ENCODE results near the gene PHC3.

DNA sequence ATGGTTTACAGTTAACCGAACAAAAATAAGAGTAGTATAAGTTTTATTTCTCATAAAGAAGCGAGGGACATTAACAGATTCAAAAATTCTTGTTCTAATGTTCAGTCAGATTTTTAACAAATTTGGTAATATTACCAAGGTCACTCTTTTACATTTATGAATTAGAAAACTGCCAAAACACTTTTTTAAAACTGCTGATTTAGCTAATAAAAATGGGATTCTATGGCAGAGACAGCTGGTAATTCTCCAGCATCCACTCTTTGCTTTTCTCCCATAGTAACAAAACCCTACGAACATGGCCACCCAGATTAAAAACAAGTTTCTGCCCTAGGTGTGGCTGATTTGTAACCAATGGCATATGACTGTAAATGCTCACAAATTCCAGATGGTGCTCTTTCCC lies 72.6 kb downstream of the PHC3 start:
- TF ChIP-seq POLR2AphosphoS5 (IDR thresholded peaks at IDR 0.05) = no peak
- TF ChIP-seq POLR2A (IDR thresholded peaks at IDR 0.05) = no peak
- TF ChIP-seq, protein P1, sequence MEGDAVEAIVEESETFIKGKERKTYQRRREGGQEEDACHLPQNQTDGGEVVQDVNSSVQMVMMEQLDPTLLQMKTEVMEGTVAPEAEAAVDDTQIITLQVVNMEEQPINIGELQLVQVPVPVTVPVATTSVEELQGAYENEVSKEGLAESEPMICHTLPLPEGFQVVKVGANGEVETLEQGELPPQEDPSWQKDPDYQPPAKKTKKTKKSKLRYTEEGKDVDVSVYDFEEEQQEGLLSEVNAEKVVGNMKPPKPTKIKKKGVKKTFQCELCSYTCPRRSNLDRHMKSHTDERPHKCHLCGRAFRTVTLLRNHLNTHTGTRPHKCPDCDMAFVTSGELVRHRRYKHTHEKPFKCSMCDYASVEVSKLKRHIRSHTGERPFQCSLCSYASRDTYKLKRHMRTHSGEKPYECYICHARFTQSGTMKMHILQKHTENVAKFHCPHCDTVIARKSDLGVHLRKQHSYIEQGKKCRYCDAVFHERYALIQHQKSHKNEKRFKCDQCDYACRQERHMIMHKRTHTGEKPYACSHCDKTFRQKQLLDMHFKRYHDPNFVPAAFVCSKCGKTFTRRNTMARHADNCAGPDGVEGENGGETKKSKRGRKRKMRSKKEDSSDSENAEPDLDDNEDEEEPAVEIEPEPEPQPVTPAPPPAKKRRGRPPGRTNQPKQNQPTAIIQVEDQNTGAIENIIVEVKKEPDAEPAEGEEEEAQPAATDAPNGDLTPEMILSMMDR (IDR thresholded peaks at IDR 0.05 in 8 of 11, conservative IDR thresholded peaks at IDR 0.05 in 3 of 11) = no peak

Measured in spleen (tissue), 7 donors.